K562 (cell line): ENCODE results near the gene SLC1A4. TPM values are rescaled to one million over a fixed set of nuclear protein-coding genes. Genes with fewer than 3 reads are reported as not detected.

Experiments
- AFF1 ChIP-seq, 2 experiments: fragments of 450-650 bp; IDR thresholded peaks; 2 replicates each; pipeline ENCODE4 v1.6.1; 2018; ENCODE audit warnings: mild to moderate bottlenecking in 2 of 2, low read depth in 1 of 2; ENCODE audit not compliant: partially characterized antibody in 2 of 2
- ARID2 ChIP-seq: fragments of 450-650 bp; IDR thresholded peaks from 2 replicates; pipeline ENCODE4 v1.6.1; 2017; ENCODE audit warnings: antibody characterized with exemption, mild to moderate bottlenecking
- C11orf30 ChIP-seq: fragments of 450-650 bp; IDR thresholded peaks from 2 replicates; pipeline ENCODE4 v1.6.1; 2016; ENCODE audit warnings: low read depth, mild to moderate bottlenecking
- CBX8 ChIP-seq: fragments of 200-600 bp; sonication (generic); IDR thresholded peaks from 2 replicates; pipeline ENCODE4 v1.6.1; 2012; ENCODE audit warnings: borderline replicate concordance, mixed run types, low read depth, mild to moderate bottlenecking, moderate library complexity, mixed read lengths, low read length, control low read depth, inconsistent platforms; ENCODE audit not compliant: poor library complexity, severe bottlenecking; ENCODE audit errors: extremely low read depth
- CEBPG ChIP-seq, 3 experiments: fragments of 200-800 bp in 1 of 3; sonication (Bioruptor generic) in 1 of 3; sonication (generic) in 1 of 3; formaldehyde crosslinking in 1 of 3; IDR thresholded peaks in 2 of 3; conservative IDR thresholded peaks in 1 of 3; 2 replicates each; pipeline versions ENCODE4 v1.6.1 to v1.8.0; 2016 to 2022; ENCODE audit warnings: missing compliant biosample characterization in 2 of 3, missing genetic modification characterization in 2 of 3, mild to moderate bottlenecking in 1 of 3, missing genetic modification reagents in 1 of 3
- CTCF ChIP-seq, 3 experiments: IDR thresholded peaks in 2 of 3; conservative IDR thresholded peaks in 1 of 3; 2 replicates each; pipeline ENCODE4 v1.5.1; 2011 to 2012; ENCODE audit warnings: low read length in 3 of 3, mild to moderate bottlenecking in 3 of 3, control low read depth in 2 of 3, improper control_type of control experiment in 1 of 3, inconsistent platforms in 1 of 3, low read depth in 1 of 3, mixed read lengths in 1 of 3, moderate library complexity in 1 of 3; ENCODE audit not compliant: insufficient read depth in 2 of 3
- ETS2 ChIP-seq: IDR thresholded peaks from 2 replicates; pipeline ENCODE4 v1.6.1; 2016; ENCODE audit warnings: borderline replicate concordance, missing genetic modification characterization, mild to moderate bottlenecking, moderate library complexity, missing compliant biosample characterization; ENCODE audit not compliant: poor library complexity, severe bottlenecking
- HLTF ChIP-seq: fragments of 450-650 bp; IDR thresholded peaks from 2 replicates; pipeline ENCODE4 v1.6.1; 2016
- HNRNPK ChIP-seq: fragments of 200-400 bp; formaldehyde crosslinking; IDR thresholded peaks from one replicate; pipeline ENCODE4 v1.6.1; 2018; ENCODE audit warnings: mild to moderate bottlenecking, low read depth, low read length; ENCODE audit not compliant: poor library complexity, severe bottlenecking
- MAFK ChIP-seq: IDR thresholded peaks from 2 replicates; pipeline ENCODE4 v1.6.1; 2011; ENCODE audit warnings: low read length, improper control_type of control experiment
- NR0B1 ChIP-seq: fragments of 450-650 bp; IDR thresholded peaks from one replicate; pipeline ENCODE4 v1.6.1; 2018; ENCODE audit warnings: mild to moderate bottlenecking, moderate library complexity; ENCODE audit not compliant: partially characterized antibody
- PTTG1 ChIP-seq: fragments of 450-650 bp; IDR thresholded peaks from 2 replicates; pipeline ENCODE4 v1.6.1; 2016; ENCODE audit warnings: low read depth, mild to moderate bottlenecking, missing genetic modification characterization, missing compliant biosample characterization
- SP1 ChIP-seq: sonication (generic); formaldehyde crosslinking; IDR thresholded peaks from 2 replicates; pipeline ENCODE4 v1.8.1; 2022; ENCODE audit warnings: mild to moderate bottlenecking, missing genetic modification reagents
- TOE1 ChIP-seq, 2 experiments: fragments of 450-650 bp in 1 of 2; sonication (generic) in 1 of 2; formaldehyde crosslinking in 1 of 2; IDR thresholded peaks; 2 replicates each; pipeline versions ENCODE4 v1.7.1 to v1.8.0; 2016 to 2022; ENCODE audit warnings: borderline replicate concordance in 2 of 2, mild to moderate bottlenecking in 2 of 2, antibody characterized with exemption in 1 of 2, inconsistent platforms in 1 of 2, low read depth in 1 of 2, missing genetic modification reagents in 1 of 2, moderate library complexity in 1 of 2
- ZFP1 ChIP-seq: fragments of 450-650 bp; formaldehyde crosslinking; IDR thresholded peaks from 2 replicates; pipeline ENCODE4 v1.4.0; 2020; ENCODE audit warnings: mild to moderate bottlenecking, mixed read lengths
- ZNF316 ChIP-seq: fragments of 450-650 bp; IDR thresholded peaks from 2 replicates; pipeline ENCODE4 v1.6.1; 2016
- polyA plus RNA-seq, 8 experiments: library from polyadenylated mRNA; depleted of rRNA in 4 of 8; stranded (reverse) in 5 of 8; unstranded in 3 of 8; fragments of >200 nt; fragmentation: Nextera tagmentation in 2 of 8; fragmentation: Illumina TruSeq in 1 of 8; extraction: Ambion mirVana in 2 of 8; extraction: Trizol in 1 of 8; gene quantifications; 2 replicates each; pipeline versions ENCODE4 v1.2.1 to v1.2.3, GENCODE V29; 2011 to 2014; ENCODE audit warnings: inconsistent platforms in 1 of 8, missing spikeins in 1 of 8
- total RNA-seq, 7 experiments: library from RNA; depleted of rRNA in 6 of 7; stranded (reverse); fragments of >200 nt in 6 of 7; fragmentation: Illumina TruSeq in 2 of 7; extraction: Trizol in 2 of 7; gene quantifications; 2 replicates each; pipeline versions ENCODE4 v1.2.1 to v1.2.3, GENCODE V29; 2011 to 2021; ENCODE audit warnings: low replicate concordance in 1 of 7

The SLC1A4 gene
- total and polyA plus RNA-seq, 9 of the 15 experiments (the other 6 are each of a cell fraction or from before 2014, with no cell fraction given): 4.4 to 24.0 (median 10.9) TPM

- TF ChIP-seq NR0B1 (no peak), C11orf30 (peak; percentile 52; the same call in 1 of the 2 replicates), HLTF (no peak), CEBPG (CRISPR knock-in tag; IDR thresholded peaks at IDR 0.05) (0 out of 2 replicates have a peak, but pooled peaks have one; percentile 31), CEBPG (tag; conservative IDR thresholded peaks at IDR 0.05 in 1 of 2, IDR thresholded peaks at IDR 0.05 in 1 of 2) (0 out of 4 replicates have a peak, but pooled peaks of 1 of the 2 experiments have one; percentile 35), PTTG1 (tag) (no peak), CTCF (IDR thresholded peaks at IDR 0.05 in 2 of 3, conservative IDR thresholded peaks at IDR 0.05 in 1 of 3; ENCODE audit: insufficient read depth in 2 of 3, low read depth in 1 of 3, low read length in 3 of 3) (peak; percentile 80 to 90 (median 84)), SP1 (CRISPR knock-in tag) (peak; percentile 41; the same call in 1 of the 2 replicates), TOE1 (IDR thresholded peaks at IDR 0.05; ENCODE audit: borderline replicate concordance) (no peak; the same call in 1 of the 2 replicates), TOE1 (CRISPR knock-in tag; IDR thresholded peaks at IDR 0.05; ENCODE audit: borderline replicate concordance, low read depth) (0 out of 2 replicates have a peak, but pooled peaks have one; percentile 18), HNRNPK (no peak), ZFP1 (CRISPR knock-in tag) (no peak), ARID2 (0 out of 2 replicates have a peak, but pooled peaks have one; percentile 55), MAFK (peak; percentile 43; the same call in 1 of the 2 replicates), CBX8 (no peak), ETS2 (tag) (no peak), AFF1 (IDR thresholded peaks at IDR 0.05; ENCODE audit: low read depth in 1 of 2, partially characterized antibody in 2 of 2) (peak in 1 of 2 experiments; percentile 18), ZNF316 (peak; percentile 67)
These were observed 75.7 kb downstream of the SLC1A4 start (continued) for GRCh38 chr2:65064728-65065552.
